GM12892 (cell line): ENCODE results near the gene HAGHL. TPM values are rescaled to one million over a fixed set of nuclear protein-coding genes. Genes with fewer than 3 reads are reported as not detected.

Experiments used
- DNase-seq: peaks from one replicate; pipeline ENCODE4 v3.0.0; 2011; ENCODE audit not compliant: insufficient read length
- FAIRE-seq: peaks from 2 replicates; lab custom pipeline; 2011; peaks lifted over from hg19 to GRCh38; lab: Jason Lieb, UNC
- POLR2A ChIP-seq: IDR thresholded peaks from 2 replicates; pipeline ENCODE4 v1.6.1; 2011; ENCODE audit warnings: low read depth, low read length, control low read depth
- POLR2AphosphoS5 ChIP-seq: IDR thresholded peaks from 2 replicates; pipeline ENCODE4 v1.6.1; 2011; ENCODE audit warnings: low read depth, low read length, control low read depth
- TAF1 ChIP-seq: IDR thresholded peaks from 2 replicates; pipeline ENCODE4 v1.6.1; 2011; ENCODE audit warnings: low read depth, mild to moderate bottlenecking, control low read depth, low read length, borderline replicate concordance
- polyA plus RNA-seq: library from polyadenylated mRNA; unstranded; fragments of >200 nt; gene quantifications from one replicate; pipeline ENCODE4 v1.2.1, GENCODE V29; 2012; ENCODE audit warnings: missing spikeins, inconsistent platforms; ENCODE audit not compliant: missing spikeins

The HAGHL gene
- polyA plus RNA-seq, result 7.5 TPM

- peak; percentile 82 for FAIRE-seq
- DNase-seq, result peak; percentile 82
- TF ChIP-seq POLR2AphosphoS5, result no peak
- TF ChIP-seq POLR2A, result no peak
- TF ChIP-seq TAF1, result no peak
Observed at GRCh38 chr16:726438-727290, at the start of gene HAGHL, which contains the start of gene CCDC78. TSS of gene HAGHL (plus strand) at chr16:727106. CDS start at chr16:727510, 404 bp downstream. TSS of gene CCDC78 (minus strand) at chr16:726443. CDS start at chr16:726367, 76 bp downstream.

GRCh38 chr16:677316-678190 lies 49.4 kb upstream of the HAGHL start:
- FAIRE-seq (no peak), DNase-seq (no peak)
- TF ChIP-seq TAF1 (no peak), POLR2AphosphoS5 (no peak), POLR2A (no peak)

GRCh38 chr16:678209-678857 lies 48.6 kb upstream of the HAGHL start:
- TF ChIP-seq POLR2A, result no peak
- TF ChIP-seq POLR2AphosphoS5, result no peak
- TF ChIP-seq TAF1, result no peak
- DNase-seq, result no peak
- FAIRE-seq, result no peak

- DNase-seq (no peak), FAIRE-seq (peak; percentile 48)
- TF ChIP-seq POLR2A, result no peak
- no peak for TF ChIP-seq TAF1
- TF ChIP-seq POLR2AphosphoS5, result no peak
Observed at GRCh38 chr16:678858-679813, 47.8 kb upstream of the HAGHL start.

- FAIRE-seq, result peak; percentile 98
- peak; percentile 84 for DNase-seq
- TF ChIP-seq POLR2AphosphoS5, result 0 out of 2 replicates have a peak, but pooled peaks have one; percentile 43
- TF ChIP-seq TAF1, result no peak; the same call in 1 of the 2 replicates
- peak; percentile 84; the same call in 1 of the 2 replicates for TF ChIP-seq POLR2A
Observed at GRCh38 chr16:679814-680624, 46.9 kb upstream of the HAGHL start, which contains the start of gene STUB1. TSS of gene STUB1 (plus strand) at chr16:680410. CDS start at chr16:680526, 116 bp downstream.

- no peak for FAIRE-seq
- no peak for DNase-seq
- TF ChIP-seq POLR2A (no peak), POLR2AphosphoS5 (no peak), TAF1 (no peak)
Observed at GRCh38 chr16:680625-680945, 46.3 kb upstream of the HAGHL start.

- TF ChIP-seq POLR2A (no peak), POLR2AphosphoS5 (no peak; the same call in 1 of the 2 replicates), TAF1 (no peak)
- FAIRE-seq (peak; percentile 75), DNase-seq (no peak)
Observed at GRCh38 chr16:680967-681745, 45.8 kb upstream of the HAGHL start.

GRCh38 chr16:681746-682427 lies 45.0 kb upstream of the HAGHL start:
- no peak for TF ChIP-seq POLR2A
- TF ChIP-seq POLR2AphosphoS5, result peak; percentile 60; the same call in 1 of the 2 replicates
- TF ChIP-seq TAF1, result no peak
- no peak for DNase-seq
- FAIRE-seq, result no peak
